Retinal pigment epithelial cell (primary cell): ENCODE measurements around the gene COQ10A.

Source experiments
- DNase-seq: peaks from one replicate; pipeline ENCODE4 v3.0.0-alpha.2; 2010; ENCODE audit warnings: low read depth
- H3K4me3 ChIP-seq: 2 replicates; pipeline ENCODE4 v1.5.1; 2011; ENCODE audit warnings: mild to moderate bottlenecking, low read length, control low read depth, moderate library complexity
- CTCF ChIP-seq: conservative IDR thresholded peaks from 2 replicates; pipeline ENCODE4 v1.5.1; 2011; ENCODE audit warnings: low read depth, low read length, control low read depth, inconsistent platforms

Gene COQ10A

GRCh38 chr12:56300644-56301464, 34.1 kb downstream of the COQ10A start:
- no peak for TF ChIP-seq CTCF
- DNase-seq, result no peak
- peak overlapping the region; percentile 59 for H3K4me3 ChIP-seq

GRCh38 chr12:56304276-56304675, 37.5 kb downstream of the COQ10A start:
- no peak for DNase-seq
- TF ChIP-seq CTCF, result no peak
- no peak overlapping the region for H3K4me3 ChIP-seq

GRCh38 chr12:56304872-56305590, 38.3 kb downstream of the COQ10A start:
- no peak for TF ChIP-seq CTCF
- no peak overlapping the region for H3K4me3 ChIP-seq
- no peak for DNase-seq

GRCh38 chr12:56307221-56307965, 40.7 kb downstream of the COQ10A start:
- DNase-seq, result no peak
- no peak for TF ChIP-seq CTCF
- H3K4me3 ChIP-seq, result no peak overlapping the region

GRCh38 chr12:56308714-56309113, 42.0 kb downstream of the COQ10A start:
- DNase-seq, result no peak
- TF ChIP-seq CTCF, result no peak
- H3K4me3 ChIP-seq, result no peak overlapping the region

GRCh38 chr12:56311003-56311402, 44.3 kb downstream of the COQ10A start:
- no peak overlapping the region for H3K4me3 ChIP-seq
- DNase-seq, result no peak
- TF ChIP-seq CTCF, result no peak
